ENCODE data around the gene LRRC51. TPM values are rescaled to one million over a fixed set of nuclear protein-coding genes. Genes with fewer than 3 reads are reported as not detected.
A peak's percentile ranks its signal among the peaks of the same experiment; 100 is the strongest.

LRRC51 gene
- 13.4 TPM for total RNA-seq (2021; ENCODE audit: unreplicated experiment)
- 14.2 TPM for polyA plus RNA-seq (2012; ENCODE audit: insufficient read length)
- Bru-seq, nascent RNA: percentile 46 among the genes with signal in this experiment
- percentile 49 among the genes with signal in this experiment for BruChase-seq, experiment 1, labeled RNA remaining after a 2-hour chase
- BruChase-seq, experiment 2, labeled RNA remaining after a 6-hour chase: percentile 63 among the genes with signal in this experiment
- long read RNA-seq, partial matches to known transcripts: 3 of 8 reads
- long read RNA-seq, other reads (novel, unspliced or antisense): 1 of 8 reads

- ATAC-seq (peak; percentile 97), DNase-seq (ENCODE audit: low read depth, low spot score) (peak; percentile 100)
- in situ Hi-C loops (cut with HindIII; ENCODE audit: low pct_unique_long_range_greater_than_20kb, low sequenced_read_pairs) (no loop called here), intact Hi-C loops (cut with micrococcal nuclease; ENCODE audit: unreplicated experiment) (no loop called here)
- H3K36me3 ChIP-seq (ENCODE audit: control insufficient read depth, insufficient read depth, low read length): no peaks in the 10 kb centered on the region
- peak within 1 kb of the TSS; percentile 58 to 95 for H3K4me3 ChIP-seq (ENCODE audit: low read depth in 2 of 2, low read length in 2 of 2)
- TF ChIP-seq, protein P1, sequence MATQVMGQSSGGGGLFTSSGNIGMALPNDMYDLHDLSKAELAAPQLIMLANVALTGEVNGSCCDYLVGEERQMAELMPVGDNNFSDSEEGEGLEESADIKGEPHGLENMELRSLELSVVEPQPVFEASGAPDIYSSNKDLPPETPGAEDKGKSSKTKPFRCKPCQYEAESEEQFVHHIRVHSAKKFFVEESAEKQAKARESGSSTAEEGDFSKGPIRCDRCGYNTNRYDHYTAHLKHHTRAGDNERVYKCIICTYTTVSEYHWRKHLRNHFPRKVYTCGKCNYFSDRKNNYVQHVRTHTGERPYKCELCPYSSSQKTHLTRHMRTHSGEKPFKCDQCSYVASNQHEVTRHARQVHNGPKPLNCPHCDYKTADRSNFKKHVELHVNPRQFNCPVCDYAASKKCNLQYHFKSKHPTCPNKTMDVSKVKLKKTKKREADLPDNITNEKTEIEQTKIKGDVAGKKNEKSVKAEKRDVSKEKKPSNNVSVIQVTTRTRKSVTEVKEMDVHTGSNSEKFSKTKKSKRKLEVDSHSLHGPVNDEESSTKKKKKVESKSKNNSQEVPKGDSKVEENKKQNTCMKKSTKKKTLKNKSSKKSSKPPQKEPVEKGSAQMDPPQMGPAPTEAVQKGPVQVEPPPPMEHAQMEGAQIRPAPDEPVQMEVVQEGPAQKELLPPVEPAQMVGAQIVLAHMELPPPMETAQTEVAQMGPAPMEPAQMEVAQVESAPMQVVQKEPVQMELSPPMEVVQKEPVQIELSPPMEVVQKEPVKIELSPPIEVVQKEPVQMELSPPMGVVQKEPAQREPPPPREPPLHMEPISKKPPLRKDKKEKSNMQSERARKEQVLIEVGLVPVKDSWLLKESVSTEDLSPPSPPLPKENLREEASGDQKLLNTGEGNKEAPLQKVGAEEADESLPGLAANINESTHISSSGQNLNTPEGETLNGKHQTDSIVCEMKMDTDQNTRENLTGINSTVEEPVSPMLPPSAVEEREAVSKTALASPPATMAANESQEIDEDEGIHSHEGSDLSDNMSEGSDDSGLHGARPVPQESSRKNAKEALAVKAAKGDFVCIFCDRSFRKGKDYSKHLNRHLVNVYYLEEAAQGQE (IDR thresholded peaks at IDR 0.05; ENCODE audit: insufficient read depth in 1 of 2, low read depth in 2 of 2, low read length in 1 of 2): no peak
- TF ChIP-seq POLR2AphosphoS5 (IDR thresholded peaks at IDR 0.05; ENCODE audit: low read depth, low read length): peak; percentile 14; the same call in 1 of the 2 replicates
- TF ChIP-seq SIN3A (IDR thresholded peaks at IDR 0.05; ENCODE audit: borderline replicate concordance, insufficient read depth, low read depth, low read length): no peak; the same call in none of the 2 replicates
- TF ChIP-seq, protein P2, sequence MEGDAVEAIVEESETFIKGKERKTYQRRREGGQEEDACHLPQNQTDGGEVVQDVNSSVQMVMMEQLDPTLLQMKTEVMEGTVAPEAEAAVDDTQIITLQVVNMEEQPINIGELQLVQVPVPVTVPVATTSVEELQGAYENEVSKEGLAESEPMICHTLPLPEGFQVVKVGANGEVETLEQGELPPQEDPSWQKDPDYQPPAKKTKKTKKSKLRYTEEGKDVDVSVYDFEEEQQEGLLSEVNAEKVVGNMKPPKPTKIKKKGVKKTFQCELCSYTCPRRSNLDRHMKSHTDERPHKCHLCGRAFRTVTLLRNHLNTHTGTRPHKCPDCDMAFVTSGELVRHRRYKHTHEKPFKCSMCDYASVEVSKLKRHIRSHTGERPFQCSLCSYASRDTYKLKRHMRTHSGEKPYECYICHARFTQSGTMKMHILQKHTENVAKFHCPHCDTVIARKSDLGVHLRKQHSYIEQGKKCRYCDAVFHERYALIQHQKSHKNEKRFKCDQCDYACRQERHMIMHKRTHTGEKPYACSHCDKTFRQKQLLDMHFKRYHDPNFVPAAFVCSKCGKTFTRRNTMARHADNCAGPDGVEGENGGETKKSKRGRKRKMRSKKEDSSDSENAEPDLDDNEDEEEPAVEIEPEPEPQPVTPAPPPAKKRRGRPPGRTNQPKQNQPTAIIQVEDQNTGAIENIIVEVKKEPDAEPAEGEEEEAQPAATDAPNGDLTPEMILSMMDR (IDR thresholded peaks at IDR 0.05): no peak
- no peak; the same call in 1 of the 2 replicates for TF ChIP-seq TCF7L2 (IDR thresholded peaks at IDR 0.05; ENCODE audit: low read depth, low read length)
- ChIA-PET CTCF (no interaction called here), POLR2A (no interaction called here)
- H3K27ac ChIP-seq (ENCODE audit: low read length): peak within 1 kb of the TSS; percentile 92
- H3K27me3 ChIP-seq (ENCODE audit: control insufficient read depth, insufficient read depth, low read length): no peaks in the 10 kb centered on the region
- H3K9me3 ChIP-seq (ENCODE audit: control insufficient read depth, insufficient read depth, low read depth, low read length): no peaks in the 10 kb centered on the region
- peaks cover 19% of the 10 kb centered on the region for H3K4me1 ChIP-seq (ENCODE audit: control insufficient read depth, insufficient read depth, low read length)
- no TSS peak for BruUV-seq (replicated peaks)
These were observed at the start of gene LRRC51, which contains the start of gene NUMA1 for GRCh38 chr11:72080326-72081183. LRRC51 (plus strand) TSS chr11:72080850; CDS start chr11:72089084, 8,234 bp downstream. NUMA1 (minus strand) TSS chr11:72080542; CDS start chr11:72035943, 44,599 bp downstream.

DNA sequence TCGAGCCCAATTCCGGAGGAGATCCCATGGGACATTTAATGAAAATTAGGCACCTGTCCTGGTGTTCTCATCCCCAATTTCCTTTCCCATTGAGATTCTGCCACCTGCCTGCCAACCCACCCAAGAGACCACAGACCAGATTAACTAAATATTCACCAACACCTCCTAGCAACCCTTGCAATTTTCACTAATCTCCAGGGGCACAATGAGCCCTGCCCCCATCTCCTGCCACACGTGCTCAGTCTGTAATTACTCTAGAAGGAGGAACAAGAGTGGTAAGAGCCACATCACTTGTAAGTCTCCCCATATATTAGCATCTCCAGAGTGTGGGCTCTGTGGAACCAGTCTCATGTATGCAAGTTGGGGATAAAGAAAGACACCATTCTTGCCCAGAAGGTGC is 44.0 kb upstream of the LRRC51 start:
- H3K4me1 ChIP-seq (ENCODE audit: control insufficient read depth, insufficient read depth, low read length): peaks cover 26% of the 10 kb centered on the region
- no TSS peak for BruUV-seq (replicated peaks)
- ATAC-seq: no peak
- in situ Hi-C loops (cut with HindIII; ENCODE audit: low pct_unique_long_range_greater_than_20kb, low sequenced_read_pairs) (no loop called here), intact Hi-C loops (cut with micrococcal nuclease; ENCODE audit: unreplicated experiment) (no loop called here)
- H3K36me3 ChIP-seq (ENCODE audit: control insufficient read depth, insufficient read depth, low read length): peaks cover 6% of the 10 kb centered on the region; the same call in 1 of the 2 replicates
- TF ChIP-seq, protein P2 (IDR thresholded peaks at IDR 0.05): no peak
- TF ChIP-seq SIN3A (IDR thresholded peaks at IDR 0.05; ENCODE audit: borderline replicate concordance, insufficient read depth, low read depth, low read length) (no peak), TCF7L2 (IDR thresholded peaks at IDR 0.05; ENCODE audit: low read depth, low read length) (no peak), POLR2AphosphoS5 (IDR thresholded peaks at IDR 0.05; ENCODE audit: low read depth, low read length) (no peak)
- TF ChIP-seq, protein P1 (IDR thresholded peaks at IDR 0.05; ENCODE audit: insufficient read depth in 1 of 2, low read depth in 2 of 2, low read length in 1 of 2): no peak
- H3K9me3 ChIP-seq (ENCODE audit: control insufficient read depth, insufficient read depth, low read depth, low read length): no peaks in the 10 kb centered on the region
- POLR2A ChIA-PET: no interaction called here
- DNase-seq (ENCODE audit: low read depth, low spot score): no peak
- H3K4me3 ChIP-seq (ENCODE audit: low read depth in 2 of 2, low read length in 2 of 2): no peak overlapping the region
- no peaks in the 10 kb centered on the region for H3K27me3 ChIP-seq (ENCODE audit: control insufficient read depth, insufficient read depth, low read length)
- H3K27ac ChIP-seq (ENCODE audit: low read length): no peak overlapping the region
- CTCF ChIA-PET: no interaction called here
